Fibroblast of pulmonary artery (primary cell): Measurements from ENCODE around the gene PRRC1.
A peak's percentile ranks its signal among the peaks of the same experiment; 100 is the strongest.

Source experiments
- DNase-seq: peaks from one replicate; pipeline ENCODE4 v3.0.0-alpha.2; 2010; ENCODE audit warnings: low read depth
- H3K4me3 ChIP-seq: replicated peaks from 2 replicates; pipeline ENCODE4 v1.5.1; 2011; ENCODE audit warnings: low read depth, mild to moderate bottlenecking, control low read depth, low read length, moderate library complexity
- CTCF ChIP-seq: IDR thresholded peaks from 2 replicates; pipeline ENCODE4 v1.5.1; 2011; ENCODE audit warnings: mild to moderate bottlenecking, control low read depth, low read length, inconsistent platforms; ENCODE audit errors: missing control alignments

The PRRC1 gene

GRCh38 chr5:127549551-127549950 is 32.1 kb downstream of the PRRC1 start:
- TF ChIP-seq CTCF: no peak
- no peak overlapping the region for H3K4me3 ChIP-seq
- DNase-seq: no peak

GRCh38 chr5:127550652-127551409 is 33.4 kb downstream of the PRRC1 start:
- no peak for TF ChIP-seq CTCF
- peak; percentile 44 for DNase-seq
- no peak overlapping the region for H3K4me3 ChIP-seq

DNA sequence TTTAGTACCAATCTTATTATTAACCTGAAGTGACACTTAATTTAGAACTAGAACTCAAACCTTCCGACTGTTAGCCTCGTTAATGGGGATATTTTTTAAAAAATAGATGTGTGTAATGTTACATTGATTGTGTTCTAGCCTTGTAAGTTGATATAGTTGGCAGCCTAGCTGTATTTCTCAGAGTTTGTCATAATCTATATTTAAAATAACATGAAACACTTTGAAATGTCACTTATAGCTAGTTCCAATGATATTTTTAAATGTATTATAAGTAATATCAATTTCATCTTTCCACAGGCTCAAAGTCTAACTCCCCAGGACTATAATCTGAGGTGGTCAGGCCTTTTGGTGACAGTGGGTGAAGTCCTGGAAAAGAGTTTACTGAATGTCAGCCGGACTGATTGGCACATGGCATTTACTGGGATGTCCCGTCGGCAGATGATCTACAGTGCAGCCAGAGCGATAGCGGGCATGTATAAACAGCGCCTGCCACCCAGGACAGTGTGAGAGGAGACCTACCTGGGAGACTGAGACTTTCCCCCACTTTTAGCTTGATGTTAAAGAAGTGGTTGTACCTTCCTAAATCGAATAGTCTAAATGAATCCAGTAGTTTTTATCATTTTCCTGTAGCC is 34.1 kb downstream of the PRRC1 start:
- no peak for TF ChIP-seq CTCF
- no peak overlapping the region for H3K4me3 ChIP-seq
- no peak for DNase-seq

GRCh38 chr5:127555826-127556225 is 38.4 kb downstream of the PRRC1 start:
- no peak for TF ChIP-seq CTCF
- H3K4me3 ChIP-seq: no peak overlapping the region
- DNase-seq: no peak

DNA sequence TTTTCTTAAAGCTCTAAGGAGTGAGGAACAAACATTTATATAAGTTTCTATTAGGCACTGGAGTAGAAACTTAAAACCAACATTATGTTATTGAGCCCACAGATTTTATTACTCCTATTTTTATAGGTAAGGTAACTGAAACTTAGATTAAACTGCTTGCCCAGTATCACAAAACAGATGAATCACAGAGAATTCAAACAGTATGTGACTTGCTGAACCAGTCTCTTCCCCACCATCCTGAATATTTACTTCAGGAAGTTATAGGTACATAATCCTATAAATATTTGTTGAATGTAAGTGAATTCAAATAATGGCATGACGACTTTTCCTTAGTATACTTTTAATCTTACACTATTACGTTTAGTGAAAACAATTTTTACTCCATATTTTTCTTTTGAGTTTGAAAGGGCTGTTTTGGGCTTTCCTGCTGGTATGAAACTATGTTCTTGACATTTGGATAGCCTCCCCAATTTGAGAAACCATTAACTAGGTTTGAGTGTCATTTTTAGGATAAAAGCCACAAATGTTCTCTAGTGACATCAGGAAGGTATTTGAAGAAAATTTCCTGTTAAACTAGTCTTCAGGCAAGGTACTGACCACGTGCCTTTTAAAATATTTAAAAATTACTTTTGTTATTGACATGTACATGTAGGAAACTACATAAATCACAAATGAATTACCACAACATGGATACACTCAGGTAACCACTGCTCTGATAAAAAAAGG is 39.3 kb downstream of the PRRC1 start:
- DNase-seq: no peak
- no peak for TF ChIP-seq CTCF
- no peak overlapping the region for H3K4me3 ChIP-seq

GRCh38 chr5:127558273-127558672 is 40.8 kb downstream of the PRRC1 start:
- no peak for DNase-seq
- no peak for TF ChIP-seq CTCF
- no peak overlapping the region for H3K4me3 ChIP-seq
